HG02840 (cell line): ENCODE results near the gene MS4A18.
A peak's percentile ranks its signal among the peaks of the same experiment; 100 is the strongest.
"Not testable (repeated sequence)": the region's sequence is repeated elsewhere in the genome, so short reads cannot be mapped to it uniquely, and the experiment has no call there.

Source experiments
- ATAC-seq: cut with Tn5 transposase; IDR thresholded peaks from one replicate; pipeline ENCODE4 v1.9.1; 2021; ENCODE audit warnings: mild to moderate bottlenecking, moderate library complexity, moderate number of reproducible peaks; ENCODE audit not compliant: unreplicated experiment, low FRiP score

MS4A18 gene

GRCh38 chr11:60734279-60734678 lies 9.8 kb downstream of the MS4A18 start:
- ATAC-seq, result no peak

DNA sequence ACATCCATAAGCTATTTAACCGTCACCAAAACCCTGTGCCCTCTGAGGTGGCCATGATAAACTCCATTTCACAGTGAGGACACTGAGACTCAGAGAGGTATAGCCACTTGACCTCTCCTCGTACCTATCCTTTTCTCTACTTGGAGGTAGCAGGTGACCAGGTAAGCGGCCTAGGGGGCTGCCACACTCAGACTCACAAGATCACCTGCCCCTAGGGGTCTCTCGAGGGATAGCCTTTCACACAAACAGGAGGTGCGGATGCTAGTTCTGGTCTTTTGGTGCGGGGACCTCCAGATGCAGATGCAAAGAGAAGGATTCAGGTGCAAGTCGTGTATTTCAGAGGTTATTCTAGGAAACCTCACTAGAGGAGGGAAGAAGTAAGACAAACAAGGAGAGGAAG lies 14.6 kb downstream of the MS4A18 start:
- ATAC-seq, result no peak

GRCh38 chr11:60740573-60740972 lies 16.1 kb downstream of the MS4A18 start:
- no peak for ATAC-seq

DNA sequence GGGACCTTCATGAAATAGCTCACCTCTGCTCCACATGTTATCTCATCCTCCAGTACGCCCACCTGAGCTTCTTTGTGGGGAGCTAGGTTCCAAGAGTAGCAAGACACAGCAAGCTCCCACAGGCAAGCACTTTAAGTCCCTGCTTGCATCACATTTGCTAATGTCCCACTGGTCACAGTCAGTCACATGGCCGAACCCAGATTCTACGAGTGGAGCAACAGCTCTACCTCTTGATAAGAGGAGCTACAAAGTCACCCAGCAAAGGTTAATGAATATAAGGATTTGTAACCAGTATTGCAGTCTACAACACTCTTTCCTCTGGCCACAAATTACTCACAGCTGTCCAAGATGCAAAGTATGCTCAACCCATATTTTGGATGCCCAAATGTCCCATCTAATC lies 16.9 kb downstream of the MS4A18 start:
- no peak for ATAC-seq

GRCh38 chr11:60743058-60743457 lies 18.5 kb downstream of the MS4A18 start:
- no peak for ATAC-seq

DNA sequence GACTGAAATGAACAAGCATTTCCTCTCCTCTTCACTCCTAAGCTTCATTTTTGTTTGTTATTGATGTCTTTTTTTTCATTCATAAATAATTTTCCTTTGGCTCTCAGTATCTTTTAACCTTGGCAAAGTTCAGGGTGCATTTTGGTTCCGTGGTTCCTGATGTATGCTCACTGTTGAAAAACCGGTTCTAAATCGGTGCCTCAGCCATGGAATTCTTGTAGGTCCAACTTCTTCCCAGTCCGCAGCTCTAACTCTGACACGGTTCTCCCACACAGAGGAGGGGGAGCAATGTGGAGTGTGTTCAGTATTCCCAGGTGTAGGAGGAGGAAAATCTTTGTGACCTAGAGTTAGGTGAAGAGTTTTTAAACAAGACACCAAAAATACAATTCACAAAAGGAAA lies 19.6 kb downstream of the MS4A18 start:
- ATAC-seq, result no peak

GRCh38 chr11:60747359-60747873 lies 22.9 kb downstream of the MS4A18 start:
- no peak for ATAC-seq

DNA sequence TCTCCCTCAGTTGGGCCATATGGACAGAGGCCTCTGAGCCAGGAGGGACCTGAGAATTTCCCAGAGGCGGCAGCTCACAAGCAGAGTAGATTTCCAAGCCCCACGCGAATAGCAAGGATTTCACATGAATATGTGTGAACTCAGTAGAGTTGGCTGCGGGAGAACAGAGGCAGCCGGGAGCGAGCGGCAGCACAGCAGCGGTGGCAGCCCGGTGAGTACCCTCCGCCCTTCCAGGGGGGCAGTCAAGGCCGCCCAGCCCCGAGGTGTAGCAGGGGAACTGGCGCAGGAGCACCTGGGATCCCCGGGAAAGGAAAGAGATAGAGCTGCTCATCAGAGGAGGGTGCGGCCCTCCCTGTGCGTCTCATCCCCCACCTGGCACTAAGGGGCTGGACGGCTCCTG lies 23.7 kb downstream of the MS4A18 start:
- ATAC-seq, result no peak

- ATAC-seq, result no peak
Measured at GRCh38 chr11:60748821-60749220, 24.3 kb downstream of the MS4A18 start.

DNA sequence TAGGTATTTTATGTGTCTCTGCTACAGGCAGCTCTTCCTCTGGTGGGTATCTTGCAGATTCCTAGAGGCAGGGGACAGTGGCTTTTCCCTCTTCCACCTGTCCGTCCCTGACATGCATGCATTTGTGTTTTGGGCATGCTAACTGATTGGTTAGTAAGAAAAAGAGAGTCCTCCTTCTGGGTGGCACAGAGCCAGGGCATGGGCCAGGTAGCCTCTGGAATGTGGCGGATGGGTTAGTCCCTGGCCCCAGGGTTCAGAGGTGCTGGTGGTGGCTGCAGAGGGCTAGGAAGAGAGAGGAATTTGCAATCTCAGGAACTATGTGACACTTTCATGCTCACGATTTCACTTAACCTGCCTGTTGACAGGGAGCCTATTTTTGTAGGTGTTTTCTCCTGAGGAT lies 26.4 kb downstream of the MS4A18 start:
- ATAC-seq, result no peak

DNA sequence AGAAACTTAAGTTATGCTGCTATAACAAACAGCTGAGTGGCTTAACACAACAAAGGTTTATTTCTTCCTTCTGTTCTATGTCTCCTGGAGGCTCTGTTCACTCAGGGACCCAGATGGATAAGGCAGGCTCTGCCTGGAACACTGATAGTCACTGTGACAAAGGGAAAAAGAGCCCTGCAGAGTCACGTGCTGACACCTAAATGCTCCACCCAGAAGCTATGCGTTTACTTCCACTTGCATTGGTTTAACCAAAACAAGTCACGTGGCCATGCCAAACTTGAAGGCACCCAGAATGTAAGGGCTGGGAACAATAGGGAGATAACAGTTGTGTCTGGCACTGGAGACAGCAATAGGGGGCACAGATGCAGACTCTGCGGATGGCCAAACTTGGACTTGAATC lies 28.8 kb downstream of the MS4A18 start:
- ATAC-seq, result no peak

GRCh38 chr11:60754887-60755286 lies 30.4 kb downstream of the MS4A18 start:
- ATAC-seq, result no peak

GRCh38 chr11:60756307-60757032 lies 31.9 kb downstream of the MS4A18 start, which contains the start of gene MS4A15:
MS4A15 (plus strand) TSS chr11:60756867; CDS start chr11:60763734, 6,867 bp downstream.
- no peak for ATAC-seq

DNA sequence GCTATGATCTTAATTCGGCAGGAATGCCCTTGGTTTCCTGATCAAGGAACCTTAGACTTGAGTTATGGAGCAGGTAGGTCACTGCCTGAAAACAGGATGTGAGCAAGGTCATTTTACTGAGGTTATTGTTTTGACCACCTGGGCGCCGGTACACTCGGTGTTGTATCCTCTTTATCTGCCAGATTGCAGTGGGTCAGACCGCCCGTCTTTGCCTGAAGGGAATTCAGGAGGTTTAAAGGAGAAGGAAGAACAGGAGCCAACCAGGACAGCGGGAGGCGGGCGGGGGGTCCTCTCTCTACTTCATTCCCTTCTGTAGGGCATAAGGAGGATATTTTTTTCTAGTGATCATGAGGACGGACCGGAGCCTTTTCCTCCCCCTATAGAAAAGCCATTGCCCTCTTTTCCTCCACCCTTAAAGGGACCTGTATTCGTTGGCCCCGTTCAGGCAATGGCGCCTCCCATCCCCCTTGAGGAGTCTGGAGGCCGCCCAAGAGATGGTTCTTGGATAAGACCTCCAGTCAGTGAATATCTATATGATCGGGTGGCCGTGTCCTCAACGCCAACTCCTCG lies 32.8 kb downstream of the MS4A18 start:
- ATAC-seq, result no peak

GRCh38 chr11:60758671-60759070 lies 34.2 kb downstream of the MS4A18 start:
- not testable (repeated sequence) for ATAC-seq

GRCh38 chr11:60759438-60760225 lies 35.1 kb downstream of the MS4A18 start:
- ATAC-seq, result not testable (repeated sequence)

DNA sequence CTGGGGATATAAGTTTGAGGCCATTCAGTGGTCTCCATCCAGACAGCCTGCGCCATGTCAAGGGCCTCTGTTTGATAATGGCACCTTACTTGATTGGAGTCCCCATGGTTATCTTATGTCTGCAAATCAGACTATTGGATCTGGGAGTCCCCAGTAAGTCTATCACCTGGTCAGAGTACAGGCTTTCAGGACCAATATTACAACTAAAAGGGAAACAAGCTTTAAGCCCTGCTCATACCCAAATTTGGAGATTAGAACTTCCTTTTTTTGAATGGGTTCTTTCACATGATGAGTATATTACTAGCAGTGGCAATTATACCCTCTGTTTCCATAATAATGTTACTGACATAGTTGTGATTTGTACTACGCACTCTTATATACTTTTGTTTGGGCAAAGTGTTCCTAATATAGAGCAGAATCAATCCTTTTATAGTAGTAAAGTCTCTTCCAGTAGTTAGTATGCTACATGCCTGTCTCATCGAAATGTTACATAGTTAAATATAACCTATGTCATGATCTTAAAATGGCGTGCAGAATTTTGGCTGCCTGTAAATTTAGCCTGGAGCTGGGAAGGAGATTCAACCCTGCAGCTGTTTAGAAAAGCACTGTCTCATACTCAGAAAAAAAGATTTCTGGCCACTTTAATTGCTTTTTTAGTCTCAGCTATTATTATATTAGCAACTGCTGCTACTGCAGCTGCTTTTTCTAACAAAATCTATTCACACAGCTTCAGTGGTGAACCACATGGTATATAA lies 37.1 kb downstream of the MS4A18 start:
- ATAC-seq, result no peak

GRCh38 chr11:60762851-60763691 lies 38.6 kb downstream of the MS4A18 start:
- ATAC-seq, result peak; percentile 62

GRCh38 chr11:60763692-60764369 lies 39.3 kb downstream of the MS4A18 start:
- no peak for ATAC-seq
